ENCODE measurements around the gene NUBP2. TPM values are rescaled to one million over a fixed set of nuclear protein-coding genes. Genes with fewer than 3 reads are reported as not detected.
A peak's percentile ranks its signal among the peaks of the same experiment; 100 is the strongest.

The NUBP2 gene
- total RNA-seq, 6 donors from 2014 or later, result 53.2 to 85.6 (median 60.5) TPM

DNA sequence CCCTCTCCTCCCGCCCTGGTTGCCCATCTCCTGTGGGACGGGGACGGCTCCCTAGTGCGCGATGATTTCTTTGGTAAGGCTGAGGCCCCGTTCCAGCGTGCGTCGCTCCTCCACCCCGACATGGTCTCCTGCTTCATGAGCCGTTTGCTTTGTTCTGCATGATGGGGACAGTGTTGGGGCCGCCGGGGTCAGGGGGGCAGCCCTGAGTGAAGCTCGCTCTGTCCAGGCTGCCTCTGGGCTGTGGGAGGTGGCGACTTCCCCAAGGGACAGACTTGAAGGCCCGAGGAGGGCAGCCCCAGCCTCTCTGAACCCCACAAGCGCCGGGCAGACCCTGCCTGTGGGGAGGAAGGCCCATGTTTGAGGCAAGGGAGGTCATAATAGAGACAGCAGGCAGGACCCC lies 23.8 kb upstream of the NUBP2 start:
- WGBS, 2 donors, result 93 to 97% methylated on average over 16 to 18 of the region's 18 CpGs
- TF ChIP-seq POLR2A (IDR thresholded peaks at IDR 0.05) (no peak), EP300 (IDR thresholded peaks at IDR 0.05) (no peak), POLR2AphosphoS5 (IDR thresholded peaks at IDR 0.05) (no peak), CTCF (IDR thresholded peaks at IDR 0.05) (no peak)
- Histone ChIP-seq H3K27ac (no peak overlapping the region), H3K27me3 (no peaks in the 10 kb centered on the region), H3K4me3 (no peak overlapping the region), H3K9me3 (no peaks in the 10 kb centered on the region), H3K4me1 (no peaks in the 10 kb centered on the region), H3K36me3 (peaks cover 17 to 73% (median 59%) of the 10 kb centered on the region in 4 donors)
- no peak for ATAC-seq (ENCODE audit: low FRiP score in 2 of 2)
- DNase-seq, result peak in 1 of 2 donors; percentile 60

GRCh38 chr16:1759511-1759910 lies 23.2 kb upstream of the NUBP2 start:
- no peak for ATAC-seq (ENCODE audit: low FRiP score in 2 of 2)
- Histone ChIP-seq H3K4me3 (no peak overlapping the region), H3K27ac (no peak overlapping the region), H3K9me3 (no peaks in the 10 kb centered on the region), H3K36me3 (peaks cover 17 to 73% (median 61%) of the 10 kb centered on the region in 4 donors), H3K27me3 (no peaks in the 10 kb centered on the region), H3K4me1 (no peaks in the 10 kb centered on the region)
- TF ChIP-seq POLR2AphosphoS5 (IDR thresholded peaks at IDR 0.05) (no peak), CTCF (IDR thresholded peaks at IDR 0.05) (no peak), EP300 (IDR thresholded peaks at IDR 0.05) (no peak), POLR2A (IDR thresholded peaks at IDR 0.05) (no peak)
- 99 to 100% methylated on average over 8 to 13 of the region's 21 CpGs for WGBS, 2 donors
- peak in 1 of 2 donors; percentile 79 for DNase-seq

DNA sequence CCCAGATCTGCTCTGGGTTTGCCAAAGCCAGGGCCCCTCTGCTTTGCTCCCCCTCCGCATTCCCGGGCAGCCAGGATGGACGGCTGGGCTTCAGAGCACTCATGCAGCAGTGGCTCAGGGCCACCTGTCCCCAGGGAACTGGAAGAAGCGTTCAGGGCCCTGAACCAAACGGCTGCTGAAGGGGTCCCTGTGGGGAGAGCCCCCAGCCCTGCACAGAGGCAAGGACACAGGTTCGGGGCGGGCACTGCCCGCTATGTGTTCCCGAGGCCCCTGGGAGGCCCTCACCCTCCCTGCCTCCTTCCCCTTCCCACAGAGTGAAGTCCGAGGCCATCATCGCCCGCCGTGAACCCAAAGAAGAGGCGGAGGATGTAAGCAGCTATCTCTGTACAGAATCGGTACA lies 21.8 kb upstream of the NUBP2 start:
- no peak for ATAC-seq (ENCODE audit: low FRiP score in 2 of 2)
- DNase-seq, result peak in 1 of 2 donors; percentile 57
- Histone ChIP-seq H3K27ac (no peak overlapping the region), H3K27me3 (no peaks in the 10 kb centered on the region), H3K4me1 (no peaks in the 10 kb centered on the region), H3K9me3 (no peaks in the 10 kb centered on the region), H3K36me3 (peaks cover 19 to 80% (median 71%) of the 10 kb centered on the region in 4 donors), H3K4me3 (no peak overlapping the region)
- 91 to 92% methylated on average over 9 to 15 of the region's 15 CpGs for WGBS, 2 donors
- no peak for TF ChIP-seq POLR2A (IDR thresholded peaks at IDR 0.05)

GRCh38 chr16:1761751-1762150 lies 21.0 kb upstream of the NUBP2 start:
- no peaks in the 10 kb centered on the region for H3K9me3 ChIP-seq
- H3K27ac ChIP-seq, result no peak overlapping the region
- no peaks in the 10 kb centered on the region for H3K4me1 ChIP-seq
- DNase-seq, result peak in 1 of 2 donors; percentile 77
- no peak overlapping the region for H3K4me3 ChIP-seq
- ATAC-seq (ENCODE audit: low FRiP score in 2 of 2), result no peak
- TF ChIP-seq CTCF (IDR thresholded peaks at IDR 0.05) (no peak), POLR2A (IDR thresholded peaks at IDR 0.05) (no peak), POLR2AphosphoS5 (IDR thresholded peaks at IDR 0.05) (no peak), EP300 (IDR thresholded peaks at IDR 0.05) (no peak)
- no peaks in the 10 kb centered on the region for H3K27me3 ChIP-seq
- 93 to 97% methylated on average over 9 to 12 of the region's 15 CpGs for WGBS, 2 donors
- peaks cover 27 to 87% (median 77%) of the 10 kb centered on the region in 4 donors for H3K36me3 ChIP-seq

DNA sequence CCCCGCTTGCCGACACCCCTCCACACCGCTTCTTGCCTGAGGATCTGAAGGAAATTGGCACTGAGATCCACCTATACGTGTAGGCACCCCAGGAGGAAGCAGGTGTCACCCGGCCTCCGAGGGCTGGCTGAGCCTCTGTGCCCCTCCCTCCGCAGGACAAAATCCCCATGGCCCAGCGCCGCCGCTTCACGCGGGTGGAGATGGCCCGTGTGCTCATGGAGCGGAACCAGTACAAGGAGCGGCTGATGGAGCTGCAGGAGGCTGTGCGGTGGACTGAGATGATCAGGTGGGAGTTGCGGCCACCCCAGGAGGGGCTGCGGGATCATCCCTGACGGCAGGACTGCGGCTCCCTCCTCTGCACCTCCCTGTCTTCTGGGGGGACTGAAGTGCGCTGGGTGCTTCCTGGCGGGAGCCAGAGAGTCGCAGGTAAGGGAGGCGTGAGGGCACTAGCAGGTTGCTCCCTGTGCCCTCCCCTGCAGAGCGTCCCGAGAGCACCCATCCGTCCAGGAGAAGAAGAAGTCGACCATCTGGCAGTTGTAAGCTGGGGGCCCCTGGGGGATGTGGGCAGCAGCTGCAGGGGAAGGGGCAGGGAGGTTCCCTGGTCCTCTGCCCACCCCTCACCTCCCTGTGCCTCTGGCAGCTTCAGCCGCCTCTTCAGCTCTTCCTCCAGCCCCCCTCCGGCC lies 20.4 kb upstream of the NUBP2 start:
- H3K4me1 ChIP-seq, result no peaks in the 10 kb centered on the region
- no peak overlapping the region for H3K4me3 ChIP-seq
- no peak overlapping the region for H3K27ac ChIP-seq
- H3K27me3 ChIP-seq, result no peaks in the 10 kb centered on the region
- no peak for TF ChIP-seq POLR2AphosphoS5 (IDR thresholded peaks at IDR 0.05)
- TF ChIP-seq POLR2A (IDR thresholded peaks at IDR 0.05), result no peak
- no peak for TF ChIP-seq CTCF (IDR thresholded peaks at IDR 0.05)
- TF ChIP-seq EP300 (IDR thresholded peaks at IDR 0.05), result no peak
- no peak for ATAC-seq (ENCODE audit: low FRiP score in 2 of 2)
- WGBS, 2 donors, result 92 to 93% methylated on average over 28 to 30 of the region's 30 CpGs
- H3K36me3 ChIP-seq, result peaks cover 27 to 90% (median 82%) of the 10 kb centered on the region in 4 donors
- H3K9me3 ChIP-seq, result no peaks in the 10 kb centered on the region
- DNase-seq, result peak in 1 of 2 donors; percentile 79
